ENCODE data around the gene PPP1R14B.

PPP1R14B gene

DNA sequence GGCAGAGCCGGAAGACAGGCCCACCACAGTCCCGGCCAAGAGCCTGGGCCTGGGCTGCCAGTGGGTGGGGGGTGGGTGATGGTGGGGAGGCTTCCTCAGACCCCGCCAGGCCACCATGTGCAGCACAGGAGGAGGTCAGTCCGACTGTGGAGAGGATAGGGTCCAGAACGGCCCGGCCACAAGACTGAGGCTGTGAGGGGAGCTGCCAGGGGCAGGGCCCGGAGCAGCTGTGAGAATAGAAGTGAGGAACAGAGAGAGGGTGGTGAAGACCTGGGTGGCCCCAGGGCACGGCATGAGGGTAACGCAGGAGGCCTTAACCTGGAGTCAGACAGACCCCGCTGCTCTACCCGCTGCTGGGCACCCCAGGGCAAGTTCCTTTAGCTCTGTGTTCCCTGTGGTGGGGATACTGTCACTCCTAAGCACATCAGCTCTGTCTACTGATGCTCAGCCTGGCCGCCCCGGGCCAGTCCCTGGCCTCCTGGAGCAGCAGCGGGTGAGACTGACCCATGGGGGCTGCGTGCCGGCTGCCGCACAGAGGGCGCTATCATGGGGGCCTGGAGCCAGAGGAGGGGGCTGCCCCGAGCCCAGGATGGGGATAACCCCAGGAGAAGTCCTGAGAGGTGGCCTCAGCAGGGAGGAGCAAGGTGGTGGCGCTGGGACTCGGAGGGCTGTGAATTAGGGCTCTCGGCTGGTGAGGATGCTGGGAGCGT, 38.5 kb downstream of the PPP1R14B start:
- FAIRE-seq = no peak

DNA sequence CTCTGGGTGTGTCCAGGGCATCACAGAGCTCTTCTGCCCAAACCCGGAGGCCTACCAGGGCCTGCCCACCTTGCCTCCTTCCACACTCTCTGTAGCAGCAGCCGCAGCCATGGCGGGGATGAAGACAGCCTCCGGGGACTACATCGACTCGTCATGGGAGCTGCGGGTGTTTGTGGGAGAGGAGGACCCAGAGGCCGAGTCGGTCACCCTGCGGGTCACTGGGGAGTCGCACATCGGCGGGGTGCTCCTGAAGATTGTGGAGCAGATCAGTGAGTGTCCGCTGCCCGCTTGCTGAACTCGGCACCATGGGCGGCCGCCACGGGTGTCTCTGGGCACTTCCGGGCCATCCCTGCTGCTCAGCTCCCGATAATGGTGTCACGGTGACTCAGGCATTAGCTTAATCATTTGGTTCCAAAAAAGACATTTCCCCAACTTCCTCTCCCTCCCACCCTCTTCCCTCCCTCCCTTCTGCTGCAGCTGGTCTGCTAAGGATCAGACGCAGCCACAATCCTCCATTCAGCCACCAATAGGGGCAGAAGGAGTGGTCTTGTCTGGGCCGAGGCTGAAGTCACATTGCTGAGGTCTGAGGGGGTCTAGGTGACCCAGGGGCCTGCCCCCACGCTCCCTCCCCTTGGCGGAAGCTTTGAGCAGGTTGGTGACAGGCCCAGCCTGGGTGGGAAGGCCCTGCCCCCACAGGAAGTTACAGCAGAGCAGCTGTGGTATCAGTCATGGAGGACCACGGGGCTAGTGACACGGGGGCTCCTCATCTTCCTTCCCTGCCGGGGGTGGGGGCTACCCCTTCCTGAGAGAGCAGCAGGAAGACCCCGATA, 39.3 kb downstream of the PPP1R14B start:
- no peak for FAIRE-seq

DNA sequence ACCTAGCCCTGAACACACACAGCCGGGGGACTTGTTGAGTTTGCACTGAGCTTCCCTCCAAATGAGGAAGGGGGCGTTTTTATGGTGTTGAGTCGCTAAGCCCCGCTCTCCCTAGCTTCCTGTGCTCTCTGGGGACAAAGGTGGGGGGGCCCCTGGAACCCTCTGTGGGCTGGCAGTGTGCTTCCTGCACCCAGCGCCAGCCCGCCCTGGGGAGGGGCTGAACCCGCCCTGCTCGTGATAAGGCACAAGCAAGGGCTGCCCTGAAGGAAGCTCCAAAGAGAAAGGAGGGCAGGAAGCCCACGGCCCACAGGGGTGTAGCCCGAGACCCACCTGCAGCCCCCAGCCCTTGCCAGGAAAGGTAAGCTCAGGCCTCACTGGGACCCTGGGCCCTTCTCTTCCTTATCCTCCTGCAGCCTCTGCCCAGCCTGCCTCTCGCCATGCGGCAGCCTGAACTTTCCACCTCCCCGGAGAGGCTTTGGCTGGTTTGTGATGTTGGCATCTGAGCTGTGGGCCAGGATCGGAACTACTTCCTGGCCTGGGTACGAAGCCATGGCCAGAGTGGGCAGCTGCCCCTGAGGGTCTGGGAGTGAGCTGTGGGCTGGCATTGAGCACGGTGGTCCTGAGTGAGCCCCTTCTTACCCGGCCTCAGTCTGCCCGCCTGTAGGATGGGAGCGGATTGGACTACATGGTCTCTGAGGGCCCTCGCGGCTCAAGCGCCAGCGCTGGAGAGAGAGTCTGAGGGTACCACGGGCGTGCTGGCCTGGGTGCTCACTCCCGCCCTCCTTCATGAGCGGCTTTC, 40.1 kb downstream of the PPP1R14B start, which contains the start of gene FERMT3:
Gene FERMT3 (plus strand): TSS at position 265 of the 799 bp plus-strand sequence. CDS start 644 bp downstream, outside the sequence.
- no peak for FAIRE-seq

DNA sequence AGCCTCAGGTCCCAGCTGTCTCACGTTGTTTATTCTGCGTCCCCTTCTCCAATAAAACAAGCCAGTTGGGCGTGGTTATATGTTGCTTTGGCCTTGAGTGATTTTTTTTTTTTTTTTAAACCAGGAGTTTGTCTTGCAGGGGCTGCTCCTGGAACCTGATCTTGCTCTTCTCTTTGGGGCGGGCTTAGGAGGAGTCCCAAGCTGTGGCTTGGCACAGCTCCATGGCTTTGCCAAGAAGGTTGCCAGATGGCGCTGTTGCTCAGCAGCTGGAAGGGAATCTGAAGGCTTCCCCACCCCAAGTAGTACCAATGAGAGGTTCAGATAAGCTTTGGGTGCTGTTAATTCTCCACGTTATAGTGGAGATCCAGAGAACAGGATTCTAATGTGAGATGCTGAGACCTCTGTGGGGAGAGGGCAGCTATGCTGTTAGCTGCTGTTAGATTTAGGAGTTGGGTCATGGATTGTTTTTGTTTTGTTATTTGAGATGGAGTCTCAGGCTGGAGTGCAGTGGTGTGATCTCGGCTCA, 42.2 kb downstream of the PPP1R14B start:
- peak; percentile 93 for FAIRE-seq

GRCh38 chr11:64204080-64204440, 42.7 kb downstream of the PPP1R14B start:
- FAIRE-seq = no peak

DNA sequence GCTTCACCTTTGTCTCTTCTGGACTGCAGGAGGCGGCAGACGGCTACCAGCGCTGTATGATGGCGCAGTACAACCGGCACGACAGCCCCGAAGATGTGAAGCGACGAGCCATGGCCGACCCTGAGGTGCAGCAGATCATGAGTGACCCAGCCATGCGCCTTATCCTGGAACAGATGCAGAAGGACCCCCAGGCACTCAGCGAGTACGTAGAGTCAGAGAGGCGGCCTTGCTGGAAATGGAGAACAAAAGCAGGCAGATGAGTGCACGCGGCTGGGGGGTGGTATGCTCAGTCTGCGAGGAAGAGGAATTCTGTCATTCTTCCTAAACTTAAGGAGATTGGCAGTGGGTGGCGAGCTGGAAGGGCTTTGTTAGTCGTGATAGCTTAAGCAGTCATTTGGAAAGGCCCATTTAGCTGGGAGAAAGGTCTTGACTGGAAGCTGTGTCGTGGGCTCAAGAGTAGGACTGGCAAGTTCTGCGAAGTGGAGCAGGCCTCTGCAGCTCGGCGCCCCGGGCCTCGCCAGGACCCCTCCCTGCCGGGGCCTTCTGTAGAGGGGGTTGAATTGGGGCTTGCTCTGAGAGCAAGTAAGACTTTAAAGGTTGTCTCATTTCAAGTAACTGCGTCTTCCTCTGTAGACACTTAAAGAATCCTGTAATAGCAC, 43.2 kb downstream of the PPP1R14B start:
- FAIRE-seq = no peak

DNA sequence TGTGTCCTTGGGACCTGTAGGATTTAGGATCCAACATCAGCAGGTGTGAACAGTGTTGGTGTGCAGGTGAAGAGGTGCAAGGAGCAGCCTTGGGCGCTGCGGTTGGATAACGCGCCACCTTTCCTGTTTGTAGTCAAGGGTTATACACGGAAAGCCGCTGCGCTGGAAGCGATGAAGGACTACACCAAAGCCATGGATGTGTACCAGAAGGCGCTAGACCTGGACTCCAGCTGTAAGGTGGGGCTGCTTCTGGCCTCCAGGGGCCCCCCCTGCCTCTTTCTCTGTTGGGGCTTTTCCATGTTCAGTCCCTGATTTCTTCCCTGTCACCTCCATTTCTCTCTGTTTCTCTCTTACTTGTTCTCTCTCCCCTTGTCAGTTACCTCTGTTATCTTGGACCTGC, 43.8 kb downstream of the PPP1R14B start:
- no peak for FAIRE-seq

GRCh38 chr11:64201543-64201942, 45.2 kb downstream of the PPP1R14B start:
- FAIRE-seq = no peak

DNA sequence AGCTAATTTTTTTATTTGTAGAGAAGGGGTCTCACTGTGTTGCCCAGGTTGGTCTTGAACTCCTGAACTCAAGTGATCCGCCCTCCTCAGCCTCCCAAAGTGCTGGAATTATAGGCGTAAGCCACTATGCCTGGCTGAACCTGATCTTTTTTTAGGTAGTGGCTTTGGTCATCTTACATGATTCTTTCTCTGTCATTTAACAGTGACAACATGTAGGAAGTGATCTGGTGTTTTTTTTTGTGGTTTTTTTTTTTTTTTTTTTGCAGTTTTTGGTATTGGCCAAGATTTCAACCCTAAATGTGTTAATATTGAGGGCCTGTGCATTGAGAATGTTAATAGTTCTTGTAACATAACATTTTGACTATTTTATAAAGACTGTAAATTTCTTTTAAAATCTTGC, 48.2 kb downstream of the PPP1R14B start:
- FAIRE-seq = no peak

GRCh38 chr11:64196626-64197025, 50.1 kb downstream of the PPP1R14B start:
- no peak for FAIRE-seq
